Measurements from ENCODE around the gene REXO1. TPM values are rescaled to one million over a fixed set of nuclear protein-coding genes. Genes with fewer than 3 reads are reported as not detected.

Gene REXO1
- total RNA-seq, 1 donor from 2014 or later: 5.7 TPM

- Histone ChIP-seq H3K36me3 (ENCODE audit: control insufficient read depth in 3 of 3, insufficient read depth in 3 of 3, low read length in 3 of 3) (no peaks in the 10 kb centered on the region), H3K27ac (ENCODE audit: low read depth, low read length) (no peak overlapping the region), H3K9ac (ENCODE audit: low read depth in 1 of 3, low read length in 3 of 3) (no peak overlapping the region), H3K4me3 (ENCODE audit: low read length in 3 of 3) (no peak overlapping the region), H3K4me1 (ENCODE audit: control insufficient read depth in 3 of 3, insufficient read depth in 3 of 3, low read length in 3 of 3) (peaks cover 4 to 6% (median 4%) of the 10 kb centered on the region in 3 donors), H3K27me3 (ENCODE audit: control insufficient read depth in 3 of 3, insufficient read depth in 3 of 3, low read length in 3 of 3) (peaks cover 17 to 32% (median 21%) of the 10 kb centered on the region in 3 donors), H3K9me3 (ENCODE audit: control insufficient read depth in 3 of 3, low read length in 3 of 3) (no peaks in the 10 kb centered on the region)
These were observed 51.7 kb downstream of the REXO1 start for GRCh38 chr19:1796395-1797142.

- Histone ChIP-seq H3K27ac (ENCODE audit: low read depth, low read length) (no peak overlapping the region), H3K4me1 (ENCODE audit: control insufficient read depth in 3 of 3, insufficient read depth in 3 of 3, low read length in 3 of 3) (peaks cover 4 to 6% (median 4%) of the 10 kb centered on the region in 3 donors), H3K27me3 (ENCODE audit: control insufficient read depth in 3 of 3, insufficient read depth in 3 of 3, low read length in 3 of 3) (peaks cover 16 to 33% (median 20%) of the 10 kb centered on the region in 3 donors), H3K9me3 (ENCODE audit: control insufficient read depth in 3 of 3, low read length in 3 of 3) (no peaks in the 10 kb centered on the region), H3K9ac (ENCODE audit: low read depth in 1 of 3, low read length in 3 of 3) (no peak overlapping the region), H3K36me3 (ENCODE audit: control insufficient read depth in 3 of 3, insufficient read depth in 3 of 3, low read length in 3 of 3) (no peaks in the 10 kb centered on the region), H3K4me3 (ENCODE audit: low read length in 3 of 3) (no peak overlapping the region)
These were observed 53.7 kb downstream of the REXO1 start for GRCh38 chr19:1794424-1795172.

- H3K9me3 ChIP-seq (ENCODE audit: control insufficient read depth in 3 of 3, low read length in 3 of 3): no peaks in the 10 kb centered on the region
- H3K27me3 ChIP-seq (ENCODE audit: control insufficient read depth in 3 of 3, insufficient read depth in 3 of 3, low read length in 3 of 3): peaks cover 25 to 36% (median 26%) of the 10 kb centered on the region in 3 donors
- H3K9ac ChIP-seq (ENCODE audit: low read depth in 1 of 3, low read length in 3 of 3): no peak overlapping the region
- no peaks in the 10 kb centered on the region for H3K36me3 ChIP-seq (ENCODE audit: control insufficient read depth in 3 of 3, insufficient read depth in 3 of 3, low read length in 3 of 3)
- no peak overlapping the region for H3K27ac ChIP-seq (ENCODE audit: low read depth, low read length)
- H3K4me1 ChIP-seq (ENCODE audit: control insufficient read depth in 3 of 3, insufficient read depth in 3 of 3, low read length in 3 of 3): peaks cover 4 to 6% (median 6%) of the 10 kb centered on the region in 3 donors
- H3K4me3 ChIP-seq (ENCODE audit: low read length in 3 of 3): no peak overlapping the region
These were observed 56.4 kb downstream of the REXO1 start for GRCh38 chr19:1791879-1792278.

GRCh38 chr19:1790054-1790792, 58.1 kb downstream of the REXO1 start:
- H3K4me1 ChIP-seq (ENCODE audit: control insufficient read depth in 3 of 3, insufficient read depth in 3 of 3, low read length in 3 of 3): peaks cover 0 to 2% (median 0%) of the 10 kb centered on the region in 3 donors
- no peak overlapping the region for H3K9ac ChIP-seq (ENCODE audit: low read depth in 1 of 3, low read length in 3 of 3)
- H3K27ac ChIP-seq (ENCODE audit: low read depth, low read length): no peak overlapping the region
- H3K27me3 ChIP-seq (ENCODE audit: control insufficient read depth in 3 of 3, insufficient read depth in 3 of 3, low read length in 3 of 3): peaks cover 11 to 26% (median 19%) of the 10 kb centered on the region in 3 donors
- no peaks in the 10 kb centered on the region for H3K36me3 ChIP-seq (ENCODE audit: control insufficient read depth in 3 of 3, insufficient read depth in 3 of 3, low read length in 3 of 3)
- no peak overlapping the region for H3K4me3 ChIP-seq (ENCODE audit: low read length in 3 of 3)
- no peaks in the 10 kb centered on the region for H3K9me3 ChIP-seq (ENCODE audit: control insufficient read depth in 3 of 3, low read length in 3 of 3)

GRCh38 chr19:1789261-1790041, 58.8 kb downstream of the REXO1 start:
- H3K9me3 ChIP-seq (ENCODE audit: control insufficient read depth in 3 of 3, low read length in 3 of 3): no peaks in the 10 kb centered on the region
- peaks cover 17 to 32% (median 24%) of the 10 kb centered on the region in 3 donors for H3K27me3 ChIP-seq (ENCODE audit: control insufficient read depth in 3 of 3, insufficient read depth in 3 of 3, low read length in 3 of 3)
- H3K4me1 ChIP-seq (ENCODE audit: control insufficient read depth in 3 of 3, insufficient read depth in 3 of 3, low read length in 3 of 3): peaks cover 0 to 2% (median 0%) of the 10 kb centered on the region in 3 donors
- H3K27ac ChIP-seq (ENCODE audit: low read depth, low read length): no peak overlapping the region
- no peak overlapping the region for H3K9ac ChIP-seq (ENCODE audit: low read depth in 1 of 3, low read length in 3 of 3)
- H3K4me3 ChIP-seq (ENCODE audit: low read length in 3 of 3): no peak overlapping the region
- no peaks in the 10 kb centered on the region for H3K36me3 ChIP-seq (ENCODE audit: control insufficient read depth in 3 of 3, insufficient read depth in 3 of 3, low read length in 3 of 3)

GRCh38 chr19:1787116-1787515, 61.2 kb downstream of the REXO1 start:
- H3K36me3 ChIP-seq (ENCODE audit: control insufficient read depth in 3 of 3, insufficient read depth in 3 of 3, low read length in 3 of 3): no peaks in the 10 kb centered on the region
- peaks cover 0 to 2% (median 0%) of the 10 kb centered on the region in 3 donors for H3K4me1 ChIP-seq (ENCODE audit: control insufficient read depth in 3 of 3, insufficient read depth in 3 of 3, low read length in 3 of 3)
- no peak overlapping the region for H3K27ac ChIP-seq (ENCODE audit: low read depth, low read length)
- H3K27me3 ChIP-seq (ENCODE audit: control insufficient read depth in 3 of 3, insufficient read depth in 3 of 3, low read length in 3 of 3): peaks cover 37 to 55% (median 38%) of the 10 kb centered on the region in 3 donors
- no peak overlapping the region for H3K9ac ChIP-seq (ENCODE audit: low read depth in 1 of 3, low read length in 3 of 3)
- H3K9me3 ChIP-seq (ENCODE audit: control insufficient read depth in 3 of 3, low read length in 3 of 3): peaks cover under 1 to 10% (median 3%) of the 10 kb centered on the region in 3 donors
- no peak overlapping the region for H3K4me3 ChIP-seq (ENCODE audit: low read length in 3 of 3)

- peaks cover 39 to 53% (median 42%) of the 10 kb centered on the region in 3 donors for H3K27me3 ChIP-seq (ENCODE audit: control insufficient read depth in 3 of 3, insufficient read depth in 3 of 3, low read length in 3 of 3)
These were observed 61.6 kb downstream of the REXO1 start for GRCh38 chr19:1786668-1787067.

GRCh38 chr19:1785310-1785709, 63.0 kb downstream of the REXO1 start:
- Histone ChIP-seq H3K9me3 (ENCODE audit: control insufficient read depth in 3 of 3, low read length in 3 of 3) (peaks cover 6 to 12% (median 7%) of the 10 kb centered on the region in 3 donors), H3K27ac (ENCODE audit: low read depth, low read length) (no peak overlapping the region), H3K36me3 (ENCODE audit: control insufficient read depth in 3 of 3, insufficient read depth in 3 of 3, low read length in 3 of 3) (no peaks in the 10 kb centered on the region), H3K9ac (ENCODE audit: low read depth in 1 of 3, low read length in 3 of 3) (no peak overlapping the region), H3K27me3 (ENCODE audit: control insufficient read depth in 3 of 3, insufficient read depth in 3 of 3, low read length in 3 of 3) (peaks cover 36 to 55% (median 50%) of the 10 kb centered on the region in 3 donors), H3K4me3 (ENCODE audit: low read length in 3 of 3) (no peak overlapping the region), H3K4me1 (ENCODE audit: control insufficient read depth in 3 of 3, insufficient read depth in 3 of 3, low read length in 3 of 3) (peaks cover 0 to 2% (median 0%) of the 10 kb centered on the region in 3 donors)

More at GRCh38 chr19:1786668-1787067, 61.6 kb downstream of the REXO1 start:
- Histone ChIP-seq H3K4me3 (ENCODE audit: low read length in 3 of 3) (no peak overlapping the region), H3K36me3 (ENCODE audit: control insufficient read depth in 3 of 3, insufficient read depth in 3 of 3, low read length in 3 of 3) (no peaks in the 10 kb centered on the region), H3K9ac (ENCODE audit: low read depth in 1 of 3, low read length in 3 of 3) (no peak overlapping the region), H3K27ac (ENCODE audit: low read depth, low read length) (no peak overlapping the region), H3K4me1 (ENCODE audit: control insufficient read depth in 3 of 3, insufficient read depth in 3 of 3, low read length in 3 of 3) (peaks cover 0 to 2% (median 0%) of the 10 kb centered on the region in 3 donors), H3K9me3 (ENCODE audit: control insufficient read depth in 3 of 3, low read length in 3 of 3) (peaks cover 5 to 11% (median 7%) of the 10 kb centered on the region in 3 donors)

GRCh38 chr19:1783874-1784273, 64.4 kb downstream of the REXO1 start:
- H3K27me3 ChIP-seq (ENCODE audit: control insufficient read depth in 3 of 3, insufficient read depth in 3 of 3, low read length in 3 of 3): peaks cover 36 to 56% (median 55%) of the 10 kb centered on the region in 3 donors
- no peaks in the 10 kb centered on the region for H3K4me1 ChIP-seq (ENCODE audit: control insufficient read depth in 3 of 3, insufficient read depth in 3 of 3, low read length in 3 of 3)
- H3K4me3 ChIP-seq (ENCODE audit: low read length in 3 of 3): no peak overlapping the region

More at GRCh38 chr19:1783874-1784273, 64.4 kb downstream of the REXO1 start:
- H3K36me3 ChIP-seq (ENCODE audit: control insufficient read depth in 3 of 3, insufficient read depth in 3 of 3, low read length in 3 of 3): no peaks in the 10 kb centered on the region
- no peak overlapping the region for H3K27ac ChIP-seq (ENCODE audit: low read depth, low read length)
- H3K9me3 ChIP-seq (ENCODE audit: control insufficient read depth in 3 of 3, low read length in 3 of 3): peaks cover 6 to 12% (median 7%) of the 10 kb centered on the region in 3 donors
- no peak overlapping the region for H3K9ac ChIP-seq (ENCODE audit: low read depth in 1 of 3, low read length in 3 of 3)
